ENCODE data around the gene CYB561A3. TPM values are rescaled to one million over a fixed set of nuclear protein-coding genes. Genes with fewer than 3 reads are reported as not detected.
A peak's percentile ranks its signal among the peaks of the same experiment; 100 is the strongest.

CYB561A3 gene
- total RNA-seq, 2 donors from 2014 or later = 64.2 to 88.5 TPM

DNA sequence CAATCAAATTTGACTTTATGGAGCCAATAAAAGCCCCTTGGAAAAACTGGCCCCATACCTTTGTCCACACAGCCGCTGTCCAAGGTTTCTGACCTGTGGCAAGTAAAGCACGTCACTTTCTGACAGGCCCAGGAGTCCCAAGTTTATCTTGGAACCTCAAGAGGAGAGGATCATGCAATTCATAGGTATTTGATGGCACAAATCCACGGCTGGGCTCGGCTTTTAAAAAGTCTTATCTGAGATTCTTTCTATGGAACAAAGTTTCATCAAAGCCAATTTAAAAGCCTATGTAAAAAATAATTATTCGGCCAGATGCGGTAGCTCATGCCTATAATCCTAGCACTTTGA, 14.1 kb upstream of the CYB561A3 start:
- H3K4me1 ChIP-seq = no peaks in the 10 kb centered on the region
- no peak overlapping the region for H3K9ac ChIP-seq (ENCODE audit: low read depth in 2 of 2, low read length in 2 of 2)
- no peak overlapping the region for H3K4me3 ChIP-seq
- no peaks in the 10 kb centered on the region for H3K36me3 ChIP-seq
- intact Hi-C loops (cut with DNase I) = no loop called here
- H3K27ac ChIP-seq = peak overlapping the region; percentile 3
- TF ChIP-seq, protein P1, sequence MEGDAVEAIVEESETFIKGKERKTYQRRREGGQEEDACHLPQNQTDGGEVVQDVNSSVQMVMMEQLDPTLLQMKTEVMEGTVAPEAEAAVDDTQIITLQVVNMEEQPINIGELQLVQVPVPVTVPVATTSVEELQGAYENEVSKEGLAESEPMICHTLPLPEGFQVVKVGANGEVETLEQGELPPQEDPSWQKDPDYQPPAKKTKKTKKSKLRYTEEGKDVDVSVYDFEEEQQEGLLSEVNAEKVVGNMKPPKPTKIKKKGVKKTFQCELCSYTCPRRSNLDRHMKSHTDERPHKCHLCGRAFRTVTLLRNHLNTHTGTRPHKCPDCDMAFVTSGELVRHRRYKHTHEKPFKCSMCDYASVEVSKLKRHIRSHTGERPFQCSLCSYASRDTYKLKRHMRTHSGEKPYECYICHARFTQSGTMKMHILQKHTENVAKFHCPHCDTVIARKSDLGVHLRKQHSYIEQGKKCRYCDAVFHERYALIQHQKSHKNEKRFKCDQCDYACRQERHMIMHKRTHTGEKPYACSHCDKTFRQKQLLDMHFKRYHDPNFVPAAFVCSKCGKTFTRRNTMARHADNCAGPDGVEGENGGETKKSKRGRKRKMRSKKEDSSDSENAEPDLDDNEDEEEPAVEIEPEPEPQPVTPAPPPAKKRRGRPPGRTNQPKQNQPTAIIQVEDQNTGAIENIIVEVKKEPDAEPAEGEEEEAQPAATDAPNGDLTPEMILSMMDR (IDR thresholded peaks at IDR 0.05) = no peak
- no peaks in the 10 kb centered on the region for H3K9me3 ChIP-seq
- no peaks in the 10 kb centered on the region for H3K27me3 ChIP-seq
- no peak for DNase-seq

GRCh38 chr11:61372659-61373420, 11.2 kb upstream of the CYB561A3 start:
- DNase-seq = no peak
- Histone ChIP-seq H3K4me1 (no peaks in the 10 kb centered on the region), H3K9ac (ENCODE audit: low read depth in 2 of 2, low read length in 2 of 2) (no peak overlapping the region), H3K4me3 (no peak overlapping the region), H3K27ac (no peak overlapping the region), H3K27me3 (no peaks in the 10 kb centered on the region), H3K9me3 (no peaks in the 10 kb centered on the region), H3K36me3 (peaks cover 3% of the 10 kb centered on the region)
- TF ChIP-seq, protein P1 (IDR thresholded peaks at IDR 0.05) = no peak
- intact Hi-C loops (cut with DNase I) = no loop called here

DNA sequence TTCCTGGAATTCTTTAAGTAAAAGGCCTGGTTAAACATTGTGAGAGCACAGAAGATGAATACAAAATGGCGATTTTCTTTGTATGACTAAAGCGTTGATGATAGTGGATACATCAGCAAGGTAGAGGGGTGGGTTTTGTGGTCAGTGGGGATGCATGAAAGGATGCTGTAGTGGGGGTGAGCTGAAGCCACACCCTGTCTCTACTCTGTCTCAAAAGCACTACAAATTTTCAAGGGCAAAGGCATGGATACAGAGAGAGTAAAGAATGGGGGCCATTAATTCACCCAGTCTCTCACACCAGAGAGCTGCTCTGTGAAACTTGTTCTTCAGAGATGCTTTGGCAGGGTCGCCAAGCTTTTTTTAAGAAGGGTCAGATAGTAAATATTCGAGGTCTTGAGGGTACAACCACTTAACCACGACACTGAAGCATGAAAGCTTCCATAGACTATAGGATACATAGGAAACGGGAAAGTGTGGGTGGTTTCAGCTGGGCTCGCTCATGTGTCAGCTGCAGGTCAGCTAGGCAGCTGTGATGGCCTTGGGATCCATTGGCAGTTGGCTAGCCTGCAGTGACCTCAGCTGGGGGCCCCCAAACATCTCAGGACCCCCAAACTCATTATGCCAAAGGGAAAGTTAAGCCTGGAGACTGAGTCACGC, 8.8 kb upstream of the CYB561A3 start:
- no peak for DNase-seq
- intact Hi-C loops (cut with DNase I) = no loop called here
- H3K4me1 ChIP-seq = no peaks in the 10 kb centered on the region

DNA sequence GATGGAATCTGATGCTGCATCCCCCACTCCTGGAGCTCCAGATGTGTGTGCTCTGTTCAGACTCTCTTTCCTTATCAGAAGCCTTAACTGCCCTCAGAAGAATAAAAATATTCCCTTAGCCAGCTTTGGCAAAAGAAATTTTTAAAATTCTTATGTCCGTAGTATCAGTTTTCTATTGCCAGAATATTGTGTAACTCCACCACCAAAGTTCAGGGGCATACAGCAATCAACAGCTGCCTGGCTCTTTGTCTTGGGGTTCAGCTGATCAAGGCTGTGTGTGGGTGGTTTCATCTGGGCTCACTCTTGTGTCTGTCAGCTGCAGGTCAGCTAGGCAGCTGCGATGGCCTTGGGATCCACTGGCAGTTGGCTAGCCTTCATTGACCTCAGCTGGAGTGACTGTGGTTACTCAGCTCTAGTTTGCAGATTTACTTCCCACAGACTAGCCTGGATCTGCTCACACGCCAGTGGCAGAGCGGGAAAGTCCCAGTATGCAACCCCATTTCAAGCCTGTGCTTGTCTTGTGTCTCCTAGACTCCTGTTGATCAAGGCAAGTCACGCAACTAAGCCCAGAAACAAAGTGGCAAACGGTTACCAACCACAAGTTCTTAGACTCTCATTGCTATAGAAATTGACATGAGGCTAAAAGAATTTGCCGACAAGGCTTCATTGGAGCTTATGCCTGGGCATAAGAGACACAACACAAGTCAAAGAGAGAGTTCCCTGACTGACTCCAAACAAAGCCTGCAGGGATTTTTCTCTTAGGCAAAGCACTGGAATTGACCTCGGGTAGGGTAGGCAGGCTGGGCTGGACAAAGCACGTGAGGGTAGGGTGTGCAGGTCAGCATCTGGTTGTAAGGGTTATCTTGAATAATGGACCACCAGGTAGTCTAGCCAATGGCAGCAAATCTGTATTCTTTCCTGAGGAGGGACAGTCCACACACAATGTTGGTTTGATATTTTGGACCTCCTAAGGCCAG, 8.0 kb upstream of the CYB561A3 start:
- DNase-seq = no peak
- H3K27me3 ChIP-seq = no peaks in the 10 kb centered on the region
- peaks cover 16% of the 10 kb centered on the region for H3K36me3 ChIP-seq
- H3K9me3 ChIP-seq = no peaks in the 10 kb centered on the region
- H3K27ac ChIP-seq = no peak overlapping the region
- no peaks in the 10 kb centered on the region for H3K4me1 ChIP-seq
- TF ChIP-seq, protein P1 (IDR thresholded peaks at IDR 0.05) = no peak
- intact Hi-C loops (cut with DNase I) = no loop called here
- H3K9ac ChIP-seq (ENCODE audit: low read depth in 2 of 2, low read length in 2 of 2) = no peak overlapping the region
- H3K4me3 ChIP-seq = no peak overlapping the region

More for the DNA sequence above, 8.8 kb upstream of the CYB561A3 start:
- Histone ChIP-seq H3K4me3 (no peak overlapping the region), H3K36me3 (peaks cover 14% of the 10 kb centered on the region), H3K27me3 (no peaks in the 10 kb centered on the region), H3K9ac (ENCODE audit: low read depth in 2 of 2, low read length in 2 of 2) (no peak overlapping the region), H3K9me3 (no peaks in the 10 kb centered on the region), H3K27ac (no peak overlapping the region)
- TF ChIP-seq, protein P1 (IDR thresholded peaks at IDR 0.05) = no peak

GRCh38 chr11:61368646-61369045, 7.0 kb upstream of the CYB561A3 start:
- DNase-seq = no peak
- Histone ChIP-seq H3K36me3 (peaks cover 19% of the 10 kb centered on the region), H3K4me1 (no peaks in the 10 kb centered on the region), H3K9ac (ENCODE audit: low read depth in 2 of 2, low read length in 2 of 2) (no peak overlapping the region), H3K27ac (no peak overlapping the region), H3K4me3 (no peak overlapping the region), H3K9me3 (no peaks in the 10 kb centered on the region), H3K27me3 (no peaks in the 10 kb centered on the region)
- intact Hi-C loops (cut with DNase I) = no loop called here
- TF ChIP-seq, protein P1 (IDR thresholded peaks at IDR 0.05) = no peak

Data from colonic mucosa (tissue), 4 donors.